ENCODE data around the gene DES. TPM values are rescaled to one million over a fixed set of nuclear protein-coding genes. Genes with fewer than 3 reads are reported as not detected.

Gene DES
- total and polyA plus RNA-seq, 9 of the 15 experiments (the other 6 are each of a cell fraction or from before 2014, with no cell fraction given), result 2.5 to 58.9 (median 21.9) TPM

DNA sequence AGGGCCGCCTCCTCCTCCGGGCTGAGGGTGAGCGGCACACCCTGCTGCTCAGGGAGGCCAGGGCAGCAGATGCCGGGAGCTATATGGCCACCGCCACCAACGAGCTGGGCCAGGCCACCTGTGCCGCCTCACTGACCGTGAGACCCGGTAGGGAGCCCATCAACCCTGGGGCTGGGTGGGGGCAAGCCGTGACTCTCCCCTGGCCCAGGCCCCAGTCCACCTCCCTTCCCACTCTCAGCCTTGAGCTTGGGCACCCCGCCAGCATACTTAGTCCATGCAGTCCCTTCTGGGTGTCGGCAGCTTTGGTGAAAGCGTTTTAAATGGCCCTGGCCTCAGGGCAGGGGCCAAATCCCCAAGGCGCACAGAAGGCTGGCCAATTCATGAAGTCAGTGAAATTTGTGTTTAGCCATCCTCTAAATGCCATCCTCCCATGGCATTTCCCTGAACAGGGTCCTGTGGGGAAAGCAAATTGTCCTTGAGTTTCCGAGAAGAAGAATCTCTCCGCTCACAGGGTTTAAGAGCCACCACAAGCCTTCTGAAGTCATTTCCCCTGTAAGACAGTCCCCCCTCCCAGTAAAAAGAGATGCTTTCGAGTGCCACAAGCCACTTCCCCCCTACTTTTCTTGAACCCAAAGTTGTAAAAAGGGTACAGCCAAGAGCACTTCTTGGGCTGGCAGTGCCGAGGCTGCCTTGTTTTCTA lies 33.6 kb downstream of the DES start:
- Histone ChIP-seq H3K9ac (ENCODE audit: insufficient read depth in 1 of 2, low read depth in 2 of 2, low read length in 2 of 2) (no peak overlapping the region), H3K4me2 (ENCODE audit: insufficient read depth, low read length) (no peak overlapping the region), H3K27me3 (ENCODE audit: control insufficient read depth in 2 of 2, insufficient read depth in 2 of 2, low read length in 2 of 2) (no peaks in the 10 kb centered on the region), H4K20me1 (replicated peaks; ENCODE audit: control insufficient read depth, insufficient read depth, low read length) (no peaks in the 10 kb centered on the region), H3K79me2 (ENCODE audit: control insufficient read depth, insufficient read depth, low read length) (no peaks in the 10 kb centered on the region), H3K9me3 (replicated peaks; ENCODE audit: control insufficient read depth, insufficient read depth, low read depth, low read length) (no peaks in the 10 kb centered on the region), H3K4me3 (no peak overlapping the region), H3K4me1 (replicated peaks in 1 of 2; ENCODE audit: control insufficient read depth in 2 of 2, insufficient read depth in 2 of 2, low read length in 2 of 2) (peaks cover 12 to 17% of the 10 kb centered on the region in 2 experiments; a peak in 4 of 5 replicates), H3K27ac (ENCODE audit: extremely low read depth, low read depth, low read length) (no peak overlapping the region), H3K9me1 (ENCODE audit: control insufficient read depth, insufficient read depth, low read length) (no peaks in the 10 kb centered on the region), H2AFZ (ENCODE audit: low read depth, low read length) (no peak overlapping the region), H3K36me3 (ENCODE audit: control insufficient read depth, insufficient read depth, low read length) (no peaks in the 10 kb centered on the region)
- no TSS peak for BruUV-seq (replicated peaks)
- no peak for ATAC-seq
- no peak for DNase-seq (ENCODE audit: extremely low read depth in 1 of 4, low spot score in 3 of 4)
- WGBS (ENCODE audit: insufficient coverage, low coverage, missing lambda C conversion rate), result 61% methylated on average over 5 of the region's 18 CpGs
- ChIA-PET CTCF (ENCODE audit: low intra/inter-chr PET ratio) (no interaction called here), POLR2A (interaction anchor here (0.6 kb wide), 1 partner anchor 25 kb away, joined by 3 read pairs; no protein-coding TSS in a partner anchor)
- TF ChIP-seq CHD1 (IDR thresholded peaks at IDR 0.05; ENCODE audit: low read length) (no peak), MTF1 (CRISPR knock-in tag; IDR thresholded peaks at IDR 0.05; ENCODE audit: borderline replicate concordance) (no peak), MAFG (tag; conservative IDR thresholded peaks at IDR 0.05) (no peak), ATF7 (IDR thresholded peaks at IDR 0.05) (no peak), SMAD1 (IDR thresholded peaks at IDR 0.05; ENCODE audit: low read depth, low read length, partially characterized antibody) (no peak), MTA1 (IDR thresholded peaks at IDR 0.05; ENCODE audit: borderline replicate concordance) (no peak), KDM5B (IDR thresholded peaks at IDR 0.05; ENCODE audit: insufficient replicate concordance, low read depth, low read length) (no peak), STAT5A (IDR thresholded peaks at IDR 0.05; ENCODE audit: borderline replicate concordance, low read length) (no peak)
- TF ChIP-seq, protein P1, sequence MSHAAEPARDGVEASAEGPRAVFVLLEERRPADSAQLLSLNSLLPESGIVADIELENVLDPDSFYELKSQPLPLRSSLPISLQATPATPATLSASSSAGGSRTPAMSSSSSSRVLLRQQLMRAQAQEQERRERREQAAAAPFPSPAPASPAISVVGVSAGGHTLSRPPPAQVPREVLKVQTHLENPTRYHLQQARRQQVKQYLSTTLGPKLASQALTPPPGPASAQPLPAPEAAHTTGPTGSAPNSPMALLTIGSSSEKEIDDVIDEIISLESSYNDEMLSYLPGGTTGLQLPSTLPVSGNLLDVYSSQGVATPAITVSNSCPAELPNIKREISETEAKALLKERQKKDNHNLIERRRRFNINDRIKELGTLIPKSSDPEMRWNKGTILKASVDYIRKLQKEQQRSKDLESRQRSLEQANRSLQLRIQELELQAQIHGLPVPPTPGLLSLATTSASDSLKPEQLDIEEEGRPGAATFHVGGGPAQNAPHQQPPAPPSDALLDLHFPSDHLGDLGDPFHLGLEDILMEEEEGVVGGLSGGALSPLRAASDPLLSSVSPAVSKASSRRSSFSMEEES (CRISPR knock-in tag; IDR thresholded peaks at IDR 0.05), result no peak
- TF ChIP-seq, protein P2, sequence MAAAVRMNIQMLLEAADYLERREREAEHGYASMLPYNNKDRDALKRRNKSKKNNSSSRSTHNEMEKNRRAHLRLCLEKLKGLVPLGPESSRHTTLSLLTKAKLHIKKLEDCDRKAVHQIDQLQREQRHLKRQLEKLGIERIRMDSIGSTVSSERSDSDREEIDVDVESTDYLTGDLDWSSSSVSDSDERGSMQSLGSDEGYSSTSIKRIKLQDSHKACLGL (CRISPR knock-in tag; IDR thresholded peaks at IDR 0.05; ENCODE audit: borderline replicate concordance, poor library complexity, severe bottlenecking), result no peak
- FAIRE-seq, result no peak
- in situ Hi-C loops (cut with MboI), result no loop called here
- intact Hi-C loops (cut with micrococcal nuclease), result no loop called here

Data from K562 (cell line).